ENCODE data around the gene GDF7.
A peak's percentile ranks its signal among the peaks of the same experiment; 100 is the strongest.

Gene GDF7

DNA sequence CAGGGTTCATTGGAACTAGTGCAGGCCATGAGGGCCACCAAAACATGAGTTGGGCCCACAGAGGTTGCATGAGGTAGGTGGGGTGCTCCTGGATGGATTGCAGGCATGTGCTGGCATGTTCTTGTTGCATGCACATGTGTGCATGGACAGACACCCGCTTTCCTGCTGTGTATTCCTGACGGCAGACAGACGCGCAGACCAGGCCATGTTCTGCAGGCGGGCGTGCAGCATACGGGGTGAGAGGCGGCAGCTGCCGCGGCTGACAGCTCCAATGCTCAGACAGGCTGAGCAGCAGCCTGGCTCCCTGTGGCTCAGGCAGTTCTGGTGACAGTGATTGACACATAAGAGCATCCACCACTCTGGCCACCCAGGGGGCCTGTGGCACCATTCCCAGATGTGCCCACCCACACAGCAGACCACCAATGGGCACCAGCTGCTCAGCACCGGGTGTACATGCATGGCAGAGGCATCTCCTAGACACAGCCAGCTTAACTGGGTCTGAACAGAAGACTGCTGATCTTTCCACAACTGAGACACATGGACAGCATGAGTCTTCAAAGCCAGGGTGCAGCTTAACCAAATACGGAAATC, 37.3 kb upstream of the GDF7 start:
- DNase-seq: no peak

DNA sequence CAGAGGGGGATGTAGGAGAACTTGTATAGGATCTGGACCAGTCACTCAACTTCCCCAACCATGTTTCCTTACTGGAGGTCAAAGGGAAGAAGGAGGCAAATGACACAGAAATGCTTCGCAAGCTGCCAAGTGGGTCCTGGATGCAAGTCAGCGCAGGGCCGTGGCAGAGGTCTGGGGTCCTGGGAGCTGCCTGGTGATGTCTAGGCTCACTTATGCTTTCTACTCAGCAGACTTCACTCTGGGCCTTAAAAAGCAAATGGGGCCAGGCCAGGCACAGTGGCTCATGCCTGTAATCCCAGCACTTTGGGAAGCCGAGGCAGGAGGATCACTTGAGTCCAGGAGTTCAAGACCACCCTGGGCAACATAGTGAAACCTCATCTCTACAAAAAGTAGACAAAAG, 36.0 kb upstream of the GDF7 start:
- DNase-seq: no peak

DNA sequence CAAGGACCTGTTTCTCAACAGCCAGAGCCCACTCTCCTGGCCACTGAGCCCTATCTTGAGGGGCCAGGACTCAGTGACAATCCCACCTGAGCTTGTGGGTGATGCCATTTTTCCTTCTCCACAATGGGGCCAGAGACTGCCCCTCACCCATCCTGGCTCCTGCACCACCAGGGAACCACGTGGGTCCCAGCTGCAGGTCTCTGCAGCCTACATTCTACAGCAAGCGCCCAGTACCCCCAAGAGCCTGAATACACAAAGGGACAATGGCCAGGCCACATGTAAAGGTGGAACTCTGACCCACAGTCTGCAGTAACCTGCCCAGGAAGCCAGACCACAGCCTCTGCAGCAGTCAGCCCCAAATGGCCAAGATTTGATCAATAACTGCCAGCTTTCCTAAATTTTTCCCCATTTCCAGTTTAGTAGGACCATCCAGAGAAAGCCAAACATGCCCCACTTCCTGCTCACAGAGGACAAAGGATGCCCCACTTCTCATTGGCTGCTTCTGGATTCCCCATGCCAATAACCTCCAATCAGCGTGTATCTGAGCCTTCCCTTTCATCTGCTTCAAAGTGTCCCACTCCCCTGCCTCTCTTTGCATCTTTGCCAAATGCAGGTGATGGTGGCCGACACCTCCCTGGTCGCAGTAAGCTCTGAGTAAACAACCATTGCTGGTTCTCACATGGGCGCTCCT, 35.2 kb upstream of the GDF7 start:
- DNase-seq: no peak

DNA sequence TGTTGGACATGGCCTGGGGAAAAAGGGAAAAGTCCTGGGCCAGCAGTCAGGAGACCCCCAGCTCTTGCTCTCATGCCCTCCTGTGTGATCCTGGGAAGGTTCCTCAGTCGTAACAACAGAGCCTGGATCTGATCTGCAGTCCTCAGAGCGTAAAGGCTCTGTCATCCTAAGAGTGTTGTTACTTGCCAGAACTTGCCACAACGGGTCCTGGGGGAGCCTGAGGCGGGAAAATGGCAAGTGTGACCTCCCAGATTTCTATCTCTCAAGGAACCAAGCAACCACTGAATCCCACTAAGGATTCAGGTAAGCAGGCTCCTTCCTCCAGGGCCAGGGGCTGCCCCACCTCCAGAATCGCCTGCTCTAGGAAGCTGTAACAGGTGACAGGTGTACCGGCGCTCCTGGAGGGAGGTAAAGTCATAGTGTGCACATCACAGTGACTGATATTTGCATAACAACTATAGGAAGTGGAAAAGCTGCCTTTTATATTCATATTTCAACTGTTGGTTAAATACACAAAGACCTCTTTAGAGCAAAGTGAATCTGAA, 34.4 kb upstream of the GDF7 start:
- no peak for DNase-seq

DNA sequence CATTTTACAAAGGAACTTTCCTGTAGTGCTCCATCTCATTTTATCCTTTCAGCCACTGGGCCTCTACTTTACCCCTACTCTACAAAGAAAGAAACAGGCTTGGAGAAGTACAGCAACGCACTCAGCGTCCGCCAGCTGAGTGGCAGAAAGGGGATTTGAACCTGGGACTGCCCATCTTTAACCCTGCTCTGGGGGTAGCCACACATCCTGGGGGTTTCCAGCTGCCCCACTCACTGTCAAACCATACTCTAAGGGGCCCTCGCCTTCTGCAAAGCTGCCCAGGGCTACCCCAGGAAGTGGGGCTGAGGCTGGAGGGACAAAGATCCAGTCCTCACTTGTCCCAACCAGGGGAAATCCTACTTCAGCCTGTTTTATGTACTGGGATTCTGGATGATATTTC, 33.9 kb upstream of the GDF7 start:
- no peak for DNase-seq

DNA sequence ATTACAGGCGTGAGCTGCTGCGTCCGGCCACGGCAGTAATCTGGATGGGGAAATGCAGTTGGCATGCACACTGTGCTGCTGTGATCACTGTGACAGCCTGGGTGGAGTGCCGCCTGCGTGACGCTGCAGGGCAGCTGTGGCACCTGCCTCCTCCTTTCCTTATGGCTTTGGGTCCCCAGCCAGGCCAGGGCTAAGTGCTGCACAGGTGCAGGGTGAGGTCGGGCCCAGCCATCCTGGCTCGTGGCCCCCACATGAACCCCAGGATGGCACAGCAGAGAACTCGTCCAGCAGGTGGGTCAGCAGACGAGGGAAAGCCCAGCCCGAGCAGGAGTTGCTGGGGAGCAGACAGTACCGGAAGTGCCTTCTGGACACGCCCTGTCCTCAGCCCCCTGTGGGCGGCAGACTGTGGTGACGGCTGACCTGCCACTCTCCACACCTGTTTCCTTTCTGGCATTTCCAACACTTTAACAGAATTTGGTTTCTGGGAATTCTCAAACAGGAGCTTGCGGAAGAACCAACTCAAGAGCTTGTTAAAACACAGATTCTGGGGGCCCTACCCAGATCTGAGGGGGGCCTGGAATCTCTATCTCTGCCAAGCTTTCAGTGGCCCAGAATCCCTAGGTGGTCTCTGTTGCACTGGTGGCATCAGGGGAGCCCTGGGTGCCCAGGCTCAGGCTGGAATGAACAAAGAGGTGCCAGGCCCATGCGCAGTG, 33.0 kb upstream of the GDF7 start:
- DNase-seq: no peak

DNA sequence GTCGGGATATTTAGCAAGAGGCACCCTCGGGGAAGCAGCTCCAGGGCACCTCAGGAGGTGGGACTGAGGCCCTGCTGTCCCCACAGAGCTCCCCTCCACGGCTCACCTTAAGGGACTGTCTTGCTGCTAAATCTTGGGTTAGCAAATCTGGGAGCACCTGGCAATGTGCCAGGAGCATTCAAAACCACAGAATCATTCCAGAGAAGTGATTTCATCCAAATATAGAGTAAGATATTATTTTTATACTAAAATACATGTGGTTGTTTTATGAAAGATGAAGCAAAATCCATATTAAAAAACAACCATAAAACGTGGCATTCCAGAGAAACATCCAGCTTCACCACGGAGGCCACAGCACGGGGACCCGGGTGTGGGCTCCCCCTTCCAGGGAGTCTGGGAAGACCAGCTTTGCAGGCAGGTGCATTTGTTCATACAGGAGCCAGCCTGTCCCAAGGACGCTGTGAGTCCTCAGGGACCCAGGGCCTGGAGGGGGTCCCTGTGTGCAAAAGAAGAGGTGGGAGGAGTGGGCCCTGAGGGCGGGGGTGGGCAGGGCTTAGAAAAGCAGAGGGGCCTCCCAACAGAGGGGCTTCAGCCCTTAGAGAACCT, 32.3 kb upstream of the GDF7 start:
- no peak for DNase-seq

DNA sequence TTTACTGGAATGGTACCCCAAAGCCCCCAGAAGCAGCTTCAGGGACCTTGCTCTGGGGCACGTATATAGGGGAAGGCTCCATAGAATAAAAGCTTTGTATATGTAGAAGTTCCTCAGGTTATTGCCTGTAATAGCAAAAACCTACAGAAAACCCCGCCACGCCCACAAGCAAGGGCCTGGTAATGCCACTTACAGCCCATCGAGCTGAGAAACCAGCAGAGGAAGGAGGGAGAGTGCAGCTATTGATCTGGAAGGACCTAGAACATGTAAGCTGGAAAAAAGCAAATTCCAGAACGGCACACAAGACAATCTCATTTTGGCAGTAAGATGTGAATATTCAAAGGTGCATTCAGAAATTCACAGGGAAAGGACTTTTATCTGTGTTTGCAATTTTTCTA, 31.8 kb upstream of the GDF7 start:
- no peak for DNase-seq

DNA sequence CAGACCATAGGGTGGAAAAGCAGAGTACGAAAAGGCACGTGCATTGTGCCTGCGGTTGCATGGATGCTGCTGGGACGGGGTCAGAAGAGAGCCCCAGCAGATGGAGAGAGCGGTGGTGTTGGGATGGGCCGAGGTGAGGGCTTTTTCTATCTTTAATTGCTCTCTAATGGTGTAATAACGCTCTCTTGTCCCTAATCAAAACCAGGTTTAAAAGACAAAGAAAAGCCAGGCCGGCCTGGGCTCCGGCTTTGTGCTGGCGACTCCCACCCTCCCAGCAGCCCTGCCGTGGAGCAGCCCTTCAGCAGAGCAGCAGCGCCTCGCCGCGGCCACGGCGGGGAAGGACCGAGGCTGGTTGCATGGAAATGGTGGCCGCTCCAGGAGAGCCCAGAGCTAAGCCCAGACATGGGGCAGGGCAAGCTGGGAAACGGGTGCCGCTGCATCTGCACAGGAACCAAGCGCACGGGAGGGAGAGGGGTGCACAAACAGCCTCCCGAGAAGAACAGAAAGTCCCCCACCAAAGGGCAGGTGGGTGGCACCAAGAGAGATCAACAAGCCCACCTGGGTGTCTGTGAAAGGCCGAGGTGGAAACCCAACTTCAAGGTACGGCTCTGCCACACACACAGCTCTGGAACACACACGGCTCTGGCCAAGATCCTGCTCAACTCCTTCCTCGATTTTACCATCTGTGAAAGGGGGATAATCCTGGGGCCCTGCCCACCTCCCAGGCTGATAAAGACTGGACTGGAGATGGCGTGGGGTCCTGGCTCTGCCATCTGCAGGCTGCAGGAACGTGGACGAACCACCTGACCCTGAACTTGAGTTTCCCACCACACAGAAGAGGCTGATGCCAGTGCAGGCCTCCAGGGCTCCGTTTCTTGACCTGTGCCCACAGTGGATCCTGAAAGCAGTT, 31.0 kb upstream of the GDF7 start:
- no peak for DNase-seq

DNA sequence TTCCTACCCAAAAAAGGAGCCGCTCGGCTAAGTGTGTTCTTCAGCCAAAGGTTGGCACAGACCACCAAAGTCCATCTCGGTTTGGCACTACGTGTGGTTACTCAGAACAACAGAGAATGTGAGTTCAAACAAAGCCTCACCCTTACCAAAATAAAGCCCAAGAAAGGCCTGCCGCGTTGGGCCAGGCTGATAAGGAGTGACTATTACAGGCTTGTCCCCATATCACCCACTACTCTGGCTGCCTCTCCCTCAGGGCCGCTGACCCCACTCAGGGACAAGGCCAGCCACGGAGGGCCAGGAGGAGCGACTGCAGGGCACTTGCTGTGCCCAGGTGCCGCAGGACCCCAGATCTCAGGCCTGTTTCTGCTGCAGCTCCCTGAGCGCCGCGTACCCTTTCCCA, 29.8 kb upstream of the GDF7 start:
- DNase-seq: no peak

DNA sequence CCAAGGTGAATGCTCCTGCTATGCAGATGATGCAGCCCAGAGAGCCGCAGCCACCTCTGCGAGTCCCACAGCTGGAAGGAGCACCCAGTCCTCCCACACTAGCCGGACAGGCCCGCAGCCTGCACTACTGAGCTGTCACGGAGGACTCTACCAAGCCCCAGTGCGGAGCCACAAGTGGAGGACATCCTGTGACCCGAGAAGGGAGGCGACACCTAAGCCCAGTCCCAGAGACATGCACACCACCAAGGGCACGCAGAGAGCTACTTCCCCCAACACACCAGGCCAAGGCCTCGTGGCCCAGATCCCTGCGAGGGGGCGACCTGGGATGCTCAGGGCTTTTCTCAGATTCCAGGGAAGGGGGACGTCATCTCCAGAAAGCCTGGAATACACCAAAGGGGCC, 28.9 kb upstream of the GDF7 start:
- DNase-seq: no peak

DNA sequence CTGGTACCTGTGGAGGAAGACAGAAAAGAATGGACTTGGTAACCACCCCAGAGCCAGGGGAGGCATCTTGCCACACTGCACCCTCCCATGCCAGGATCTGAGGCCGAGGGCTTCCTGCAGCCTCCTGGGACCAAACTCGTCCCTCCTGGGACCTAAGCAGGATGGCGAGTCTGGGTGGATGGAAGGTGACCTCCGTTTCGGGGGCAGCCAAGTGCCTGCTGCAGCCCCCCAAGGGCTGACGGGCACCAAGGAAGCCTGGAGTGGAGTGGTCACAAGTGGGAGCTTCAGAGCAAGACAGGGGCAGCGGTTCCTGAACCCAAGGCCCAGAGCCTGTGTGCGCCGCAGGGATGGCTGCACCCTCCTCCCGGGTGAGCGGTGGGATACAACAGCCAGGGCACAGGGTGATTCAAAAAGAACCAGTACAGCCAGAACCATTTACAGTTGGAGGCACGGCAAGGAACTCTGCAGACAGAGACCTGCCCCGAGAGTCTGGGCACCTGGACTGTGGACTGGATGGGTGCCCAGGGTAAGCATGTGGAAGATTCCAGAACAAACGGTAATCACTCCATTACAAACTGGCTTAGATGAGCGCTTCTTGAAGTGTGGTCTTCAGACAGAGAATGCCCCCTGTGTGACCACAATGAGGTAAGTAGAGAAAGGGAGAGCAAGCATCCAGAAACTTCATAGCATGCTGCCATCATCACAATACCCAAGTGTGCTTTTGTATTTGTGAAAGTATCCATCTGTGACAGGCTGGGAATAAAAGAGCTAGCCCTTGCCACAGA, 28.1 kb upstream of the GDF7 start:
- no peak for DNase-seq

DNA sequence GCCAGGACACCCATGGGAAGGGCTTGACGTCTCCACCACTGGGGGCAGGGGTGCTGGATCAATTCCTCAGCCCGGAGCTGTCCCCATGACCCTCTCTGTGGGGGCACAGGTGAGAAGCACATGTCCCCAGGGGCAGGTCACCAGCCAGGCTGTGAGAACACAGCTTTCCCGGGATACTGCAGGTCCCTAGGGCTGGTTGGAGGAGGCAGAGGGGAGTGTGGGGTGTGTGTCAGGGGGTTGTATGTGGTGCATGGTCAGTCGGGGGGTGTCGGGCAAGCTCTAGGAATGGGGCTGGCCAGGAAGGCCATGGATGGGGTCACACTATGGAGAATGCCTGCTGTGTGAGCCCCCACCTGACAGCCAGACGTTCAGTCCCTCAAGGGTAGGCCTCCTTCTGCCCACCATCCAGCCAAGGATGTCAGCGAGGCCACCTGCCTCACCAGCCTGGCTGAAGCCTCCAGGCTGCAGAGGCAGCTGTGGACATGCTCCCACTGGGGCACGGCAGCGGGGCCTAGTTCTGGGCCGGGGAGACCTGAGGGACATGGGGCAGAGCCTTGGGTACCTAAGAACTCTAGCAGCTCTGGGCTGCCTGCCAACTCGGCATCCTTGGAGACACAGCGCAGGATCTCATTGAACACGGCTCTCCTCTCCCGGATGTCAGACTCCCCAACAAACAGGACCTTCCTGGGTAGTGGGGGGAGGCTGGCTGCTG, 26.4 kb upstream of the GDF7 start:
- no peak for DNase-seq

DNA sequence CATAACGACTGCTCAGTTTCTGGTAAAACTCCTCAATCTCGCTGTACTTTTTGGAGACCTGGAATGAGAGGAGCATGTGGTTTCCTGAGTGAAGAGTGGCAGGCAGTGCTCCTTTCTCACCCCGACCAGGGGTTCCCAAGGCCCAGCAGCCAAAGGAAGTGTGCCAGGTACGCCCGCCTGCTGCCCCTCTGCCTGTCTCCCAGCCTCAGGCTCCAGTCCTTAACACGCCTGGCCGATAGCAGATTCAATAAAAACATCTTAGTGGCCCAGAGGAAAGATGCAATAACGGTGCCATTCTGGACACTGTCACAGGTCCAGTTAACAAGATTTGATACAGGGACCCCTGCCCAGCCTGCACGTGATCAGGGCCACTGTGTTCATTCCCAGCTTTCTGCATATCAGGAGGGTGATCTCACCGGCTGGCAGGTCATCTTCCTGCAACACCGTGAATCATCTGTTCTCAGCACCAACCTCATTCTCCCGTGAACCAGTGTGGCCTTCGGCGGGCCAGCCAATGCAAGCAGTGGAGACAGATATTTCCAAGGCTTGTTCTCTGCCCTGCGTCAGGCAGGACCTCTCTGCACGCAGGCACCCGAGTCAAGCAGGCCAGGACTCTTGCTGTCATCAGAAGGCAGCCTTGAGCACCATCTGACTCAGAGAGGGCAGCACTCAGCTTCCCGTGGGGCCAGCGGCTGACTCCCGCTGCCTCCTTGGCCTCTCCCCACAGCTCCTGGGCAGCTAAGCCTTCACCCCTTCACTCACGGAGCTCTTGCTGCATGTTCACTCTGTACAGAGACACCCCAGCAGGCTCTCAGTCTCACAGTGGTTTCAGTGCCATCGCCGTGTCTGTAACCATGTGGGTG, 25.6 kb upstream of the GDF7 start:
- DNase-seq: no peak

DNA sequence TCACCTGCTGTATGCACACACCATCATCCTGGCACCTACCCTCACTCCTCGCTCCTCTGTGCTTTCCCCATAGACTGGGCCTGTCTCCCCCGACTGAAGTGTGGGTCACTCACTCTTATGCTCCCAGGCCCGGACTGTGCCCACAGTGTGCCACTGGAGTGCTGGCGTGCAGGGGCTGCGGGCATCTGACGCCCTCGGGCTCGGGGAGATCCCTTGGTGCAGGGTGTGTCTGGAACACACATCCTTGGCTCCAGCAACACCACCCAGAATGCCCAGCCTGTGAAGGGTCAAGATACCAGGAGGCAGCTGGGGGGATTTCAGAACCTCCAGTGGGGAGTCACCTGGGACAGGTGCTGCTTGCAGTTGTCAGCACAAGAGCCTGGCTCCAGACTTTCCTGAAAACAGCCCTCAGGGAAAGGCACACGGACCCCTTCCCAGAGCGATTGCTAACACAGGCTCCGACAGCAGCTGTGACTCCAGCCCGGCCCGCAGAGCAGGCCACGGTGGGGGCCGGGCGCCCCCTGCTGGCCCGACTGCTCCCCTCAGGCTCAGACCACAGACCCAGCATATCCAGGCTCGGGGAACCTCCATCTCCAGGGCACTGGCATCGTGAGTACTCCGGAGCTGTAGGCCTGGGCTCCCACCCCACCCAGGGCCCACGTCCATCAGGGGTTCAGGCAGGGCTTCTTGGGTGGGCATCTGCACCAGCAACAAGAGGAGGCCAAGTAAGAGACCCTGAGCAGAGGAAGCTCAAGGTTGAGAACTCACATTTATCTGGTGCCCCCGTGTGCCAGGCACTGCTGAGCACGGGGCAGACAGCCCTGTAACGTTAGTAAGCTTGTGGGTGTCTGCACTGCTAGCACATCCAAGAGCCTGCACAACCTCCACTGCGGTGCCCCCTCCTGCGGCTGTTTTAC, 24.6 kb upstream of the GDF7 start:
- peak; percentile 61 for DNase-seq

DNA sequence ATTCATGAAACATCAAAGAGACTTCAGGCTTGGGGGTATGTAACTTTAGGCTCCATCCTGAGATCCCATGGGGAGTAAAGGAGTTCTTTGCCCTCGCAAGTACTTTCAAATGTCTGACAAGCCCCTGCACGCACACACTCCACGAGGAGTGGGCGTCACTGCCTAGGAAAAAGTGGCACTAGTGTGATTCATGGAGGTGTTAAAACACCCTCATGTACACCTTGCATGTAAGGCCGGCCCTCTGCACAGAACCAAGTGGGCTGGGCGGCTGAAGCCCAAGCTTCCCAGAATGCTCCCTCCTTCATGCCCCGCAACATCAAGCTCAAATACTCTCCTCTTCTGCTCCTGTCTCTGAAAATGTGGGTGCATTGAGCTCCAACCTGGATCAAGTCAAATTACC, 23.9 kb upstream of the GDF7 start:
- no peak for DNase-seq

DNA sequence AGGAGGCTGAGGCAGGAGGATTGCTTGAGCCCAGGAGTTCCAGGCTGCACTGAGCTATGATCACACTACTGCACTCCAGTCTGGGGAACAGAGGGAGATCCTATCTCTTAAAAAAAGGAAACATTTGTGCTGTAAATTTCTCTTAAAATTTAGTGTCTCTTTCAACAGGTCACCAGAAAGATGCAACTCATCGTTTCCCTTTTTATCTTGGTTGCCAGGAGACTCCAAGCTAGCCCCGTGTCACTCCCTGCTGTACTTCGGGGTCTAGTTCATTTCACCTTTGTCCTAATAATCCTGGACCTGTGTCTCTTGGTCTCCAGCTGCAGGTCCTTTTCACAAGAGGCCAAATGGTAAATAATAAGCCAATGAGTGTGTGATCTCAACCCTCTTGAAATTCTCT, 23.1 kb upstream of the GDF7 start:
- DNase-seq: no peak

DNA sequence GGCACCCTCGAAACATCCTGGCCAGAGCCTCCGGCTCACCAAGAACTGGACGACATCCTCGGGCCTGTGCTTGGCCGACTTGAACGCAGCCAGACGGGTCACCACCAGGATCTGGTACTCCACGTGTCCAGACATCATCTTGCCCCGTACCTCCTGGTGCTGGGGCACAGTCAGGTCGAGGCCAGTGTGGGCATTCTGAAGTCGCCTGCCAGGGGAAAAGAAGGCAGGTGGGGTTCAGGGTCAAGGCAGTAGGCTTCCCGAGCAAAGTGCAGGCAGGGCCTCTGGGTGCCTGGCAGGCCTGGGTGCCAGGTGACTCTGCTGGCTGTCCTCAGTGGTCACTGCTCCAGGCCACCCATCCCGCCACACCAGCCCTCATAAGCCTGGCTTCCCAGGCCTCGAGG, 21.6 kb upstream of the GDF7 start:
- DNase-seq: no peak

DNA sequence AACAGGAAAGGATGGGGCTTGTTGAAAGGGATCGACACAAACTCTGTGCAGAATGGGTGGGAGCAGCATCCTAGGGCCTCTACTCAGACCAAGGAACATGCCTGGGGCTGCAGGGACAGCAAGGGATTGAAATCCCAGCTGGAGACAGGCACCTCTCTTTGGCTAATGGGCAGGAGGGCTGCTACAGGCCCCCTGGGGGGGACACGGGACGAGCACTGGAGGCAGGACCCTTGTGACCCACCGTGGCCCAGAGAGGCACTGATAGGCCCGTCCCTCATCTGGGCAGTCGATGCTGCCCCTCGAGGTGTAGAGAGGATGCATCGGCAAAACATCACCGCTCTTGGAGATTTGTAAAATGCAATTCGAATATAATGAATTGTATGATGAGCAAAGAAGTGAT, 21.2 kb upstream of the GDF7 start:
- no peak for DNase-seq

All from activated CD4-positive, alpha-beta T cell treated with anti-CD3 and anti-CD28 coated beads for 1 hour (primary cell).